CD4-positive, CD25-positive, alpha-beta regulatory T cell (primary cell): ENCODE data around the gene CD276. TPM values are rescaled to one million over a fixed set of nuclear protein-coding genes. Genes with fewer than 3 reads are reported as not detected.
A peak's percentile ranks its signal among the peaks of the same experiment; 100 is the strongest.

Experiments
- ATAC-seq, 2 donors: fragments of 150-1000 bp; cut with Tn5 transposase; one replicate each; pipeline ENCODE4 v1.10.0; 2021; ENCODE audit warnings: low read depth in 2 of 2, moderate number of reproducible peaks in 2 of 2, moderate library complexity in 1 of 2
- DNase-seq, 3 donors: peaks; one replicate each; pipeline versions ENCODE4 v3.0.0 to v3.0.0-alpha.2; 2012 to 2022; ENCODE audit warnings: mixed read lengths in 1 of 3
- H3K27ac ChIP-seq: one replicate; pipeline ENCODE4 v1.7.0; 2013; ENCODE audit warnings: mild to moderate bottlenecking, low read length; ENCODE audit not compliant: insufficient read depth, poor library complexity, severe bottlenecking
- H3K27me3 ChIP-seq: one replicate; pipeline ENCODE4 v1.7.0; 2013; ENCODE audit warnings: low read length; ENCODE audit not compliant: control insufficient read depth, insufficient read depth
- H3K36me3 ChIP-seq: one replicate; pipeline ENCODE4 v1.7.0; 2013; ENCODE audit warnings: mild to moderate bottlenecking, low read length, moderate library complexity; ENCODE audit not compliant: control insufficient read depth, insufficient read depth
- H3K4me1 ChIP-seq: 2 replicates; pipeline ENCODE4 v1.7.0; 2013; ENCODE audit warnings: mild to moderate bottlenecking, low read length; ENCODE audit not compliant: insufficient read depth, control insufficient read depth, poor library complexity, severe bottlenecking
- H3K4me3 ChIP-seq: one replicate; pipeline ENCODE4 v1.7.0; 2013; ENCODE audit warnings: low read depth, mild to moderate bottlenecking, low read length, moderate library complexity
- H3K9me3 ChIP-seq, 2 experiments: 1 replicate in 1 of 2; 2 replicates in 1 of 2; pipeline ENCODE4 v1.7.0; 2013; ENCODE audit warnings: low read length in 2 of 2, mild to moderate bottlenecking in 1 of 2, moderate library complexity in 1 of 2; ENCODE audit not compliant: control insufficient read depth in 2 of 2
- H3K27ac Mint-ChIP-seq, 3 donors: one replicate each; pipeline ENCODE4 v1.8.0; 2020 to 2022; ENCODE audit warnings: mild to moderate bottlenecking in 3 of 3, mixed read lengths in 3 of 3, moderate library complexity in 2 of 3
- H3K27me3 Mint-ChIP-seq: one replicate; pipeline ENCODE4 v1.8.0; 2022; ENCODE audit warnings: mild to moderate bottlenecking, mixed read lengths
- H3K36me3 Mint-ChIP-seq: one replicate; pipeline ENCODE4 v1.8.0; 2020; ENCODE audit warnings: mixed read lengths
- H3K4me1 Mint-ChIP-seq, 4 donors: one replicate each; pipeline ENCODE4 v1.8.0; 2020 to 2022; ENCODE audit warnings: mixed read lengths in 4 of 4, mild to moderate bottlenecking in 1 of 4
- H3K4me3 Mint-ChIP-seq, 4 donors: one replicate each; pipeline ENCODE4 v1.8.0; 2020 to 2022; ENCODE audit warnings: mild to moderate bottlenecking in 4 of 4, mixed read lengths in 4 of 4, moderate library complexity in 3 of 4
- H3K9me3 Mint-ChIP-seq, 7 donors: one replicate each; pipeline ENCODE4 v1.8.0; 2020 to 2022; ENCODE audit warnings: mixed read lengths in 7 of 7, mild to moderate bottlenecking in 3 of 7, moderate library complexity in 2 of 7
- polyA plus RNA-seq, 4 donors: library from polyadenylated mRNA; unstranded; fragments of 300-500 nt; fragmentation: Illumina TruSeq; gene quantifications; one replicate each; pipeline ENCODE4 v1.2.3, GENCODE V29; 2021
- total RNA-seq: library from RNA; stranded (reverse); gene quantifications from one replicate; pipeline ENCODE4 v1.2.3, GENCODE V29; 2022

CD276 gene
- total and polyA plus RNA-seq, 5 donors from 2014 or later: not detected

DNA sequence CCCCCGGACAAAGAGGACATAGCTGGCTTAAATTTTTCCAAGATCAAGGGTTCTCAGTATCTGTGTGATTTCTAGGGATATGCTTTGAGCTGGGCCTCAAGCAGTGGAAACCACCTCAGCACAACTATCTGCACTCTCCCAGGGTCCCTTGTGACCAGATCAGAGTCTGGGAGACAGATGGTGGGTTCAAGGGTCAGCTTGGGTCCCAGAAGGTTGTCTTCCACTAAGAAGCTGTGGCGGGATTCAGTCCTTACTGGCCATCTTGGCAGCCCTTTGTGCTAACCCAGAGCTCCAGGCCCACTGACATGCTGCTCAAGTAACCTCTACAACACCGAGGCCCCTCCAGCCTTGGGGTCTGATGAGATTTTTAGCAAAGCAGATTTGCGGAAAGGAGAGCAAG, 66.3 kb downstream of the CD276 start:
- Histone ChIP-seq H3K4me1 (no peaks in the 10 kb centered on the region), H3K9me3 (no peaks in the 10 kb centered on the region), H3K27me3 (peaks cover 8% of the 10 kb centered on the region), H3K4me3 (no peak overlapping the region), H3K27ac (no peak overlapping the region), H3K36me3 (no peaks in the 10 kb centered on the region)
- ATAC-seq (no peak), DNase-seq (no peak)
- Mint-ChIP-seq H3K27me3 (peaks cover 56% of the 10 kb centered on the region), H3K4me1 (peaks cover 0 to 5% (median 0%) of the 10 kb centered on the region in 4 donors), H3K27ac (no peak overlapping the region), H3K36me3 (peaks cover 4% of the 10 kb centered on the region), H3K9me3 (peaks cover 0 to 1% (median 0%) of the 10 kb centered on the region in 7 donors), H3K4me3 (peak overlapping the region in 1 of 4 donors; percentile 69)

GRCh38 chr15:73750951-73751350, 66.8 kb downstream of the CD276 start:
- Histone ChIP-seq H3K36me3 (no peaks in the 10 kb centered on the region), H3K27ac (no peak overlapping the region), H3K4me1 (no peaks in the 10 kb centered on the region), H3K27me3 (peaks cover 8% of the 10 kb centered on the region), H3K9me3 (no peaks in the 10 kb centered on the region), H3K4me3 (no peak overlapping the region)
- peaks cover 0 to 5% (median 0%) of the 10 kb centered on the region in 4 donors for H3K4me1 Mint-ChIP-seq
- H3K9me3 Mint-ChIP-seq: peaks cover 0 to 1% (median 0%) of the 10 kb centered on the region in 7 donors
- ATAC-seq (no peak), DNase-seq (no peak)
- H3K4me3 Mint-ChIP-seq: peak overlapping the region in 1 of 4 donors; percentile 69
- peaks cover 4% of the 10 kb centered on the region for H3K36me3 Mint-ChIP-seq
- no peak overlapping the region for H3K27ac Mint-ChIP-seq
- H3K27me3 Mint-ChIP-seq: peaks cover 61% of the 10 kb centered on the region

DNA sequence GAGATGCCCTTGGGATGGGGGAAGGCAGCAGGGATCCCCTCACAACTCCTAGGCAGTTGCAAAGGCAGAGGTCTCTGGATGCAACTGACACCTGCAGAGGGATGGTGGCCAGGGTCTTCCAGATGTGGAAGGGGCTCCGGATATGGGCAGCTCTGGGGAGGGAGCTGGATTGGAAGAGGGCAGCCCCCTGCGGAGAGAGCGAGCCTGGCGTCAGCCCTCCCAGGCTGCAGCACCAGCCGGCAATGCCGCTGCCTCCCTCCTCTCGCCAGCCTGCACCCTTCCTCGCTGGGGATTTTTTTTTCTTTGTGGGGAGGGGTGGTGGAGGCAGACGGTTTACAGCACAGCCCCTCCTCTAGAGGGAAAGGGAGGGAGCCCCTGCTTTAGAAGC, 67.3 kb downstream of the CD276 start:
- Mint-ChIP-seq H3K36me3 (peaks cover 4% of the 10 kb centered on the region), H3K9me3 (peaks cover 0 to 1% (median 0%) of the 10 kb centered on the region in 7 donors), H3K4me1 (peaks cover 0 to 5% (median 0%) of the 10 kb centered on the region in 4 donors), H3K27ac (no peak overlapping the region), H3K27me3 (peaks cover 60% of the 10 kb centered on the region), H3K4me3 (no peak overlapping the region)
- H3K4me1 ChIP-seq: no peaks in the 10 kb centered on the region
- DNase-seq: no peak
- no peaks in the 10 kb centered on the region for H3K36me3 ChIP-seq
- no peak overlapping the region for H3K4me3 ChIP-seq
- H3K9me3 ChIP-seq: no peaks in the 10 kb centered on the region
- no peak overlapping the region for H3K27ac ChIP-seq
- peaks cover 8% of the 10 kb centered on the region for H3K27me3 ChIP-seq
- ATAC-seq: no peak

DNA sequence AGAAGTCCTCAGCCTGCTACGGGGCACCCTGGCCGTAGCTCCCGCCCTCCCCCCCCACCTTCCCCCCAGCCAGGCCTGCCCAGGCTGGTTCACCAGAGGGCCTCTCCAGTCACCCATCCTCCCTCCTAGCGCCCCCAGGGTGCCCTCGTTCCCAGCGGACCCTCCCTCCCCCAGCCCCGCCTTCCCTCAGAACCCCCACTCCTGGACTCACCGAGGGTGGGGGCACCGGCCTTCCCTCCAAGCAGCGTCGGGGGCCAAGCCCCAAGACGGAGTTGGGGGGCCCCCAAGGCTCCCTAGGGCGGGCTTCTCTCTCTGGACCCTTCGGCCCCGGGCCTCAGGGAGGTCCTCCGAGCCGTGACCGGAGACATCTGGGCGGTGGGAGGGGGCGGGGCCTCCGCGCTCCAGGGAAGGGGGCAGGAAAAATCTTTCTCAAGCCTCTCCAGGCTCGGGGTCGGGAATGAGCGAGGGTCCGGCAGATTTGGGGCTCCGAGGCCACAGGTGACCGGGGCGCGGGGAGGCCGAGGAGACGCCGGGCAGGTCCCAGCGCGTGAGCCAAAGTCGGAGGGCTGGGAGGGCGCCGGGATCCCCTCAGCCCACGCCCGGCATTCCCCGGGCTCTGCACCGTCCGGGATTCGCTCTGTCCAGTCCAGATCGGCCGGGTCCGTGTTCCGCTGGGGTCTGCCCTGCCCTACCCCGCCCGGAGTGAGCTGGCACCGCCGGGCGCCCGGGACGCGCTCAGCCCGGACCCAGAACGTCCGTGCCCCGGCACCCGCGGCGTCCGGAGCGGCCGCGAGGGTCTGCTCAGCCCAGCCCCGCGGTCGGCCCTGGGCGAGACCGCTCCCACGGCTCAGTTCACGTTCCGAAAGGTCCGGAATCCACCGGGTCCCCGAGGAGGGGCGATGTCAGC, 68.0 kb downstream of the CD276 start:
- peaks cover 56% of the 10 kb centered on the region for H3K27me3 Mint-ChIP-seq
- Histone ChIP-seq H3K27me3 (peaks cover 9% of the 10 kb centered on the region), H3K9me3 (no peaks in the 10 kb centered on the region), H3K36me3 (no peaks in the 10 kb centered on the region), H3K27ac (no peak overlapping the region), H3K4me1 (no peaks in the 10 kb centered on the region), H3K4me3 (no peak overlapping the region)
- ATAC-seq: no peak
- no peak for DNase-seq
- H3K4me3 Mint-ChIP-seq: no peak overlapping the region
- H3K36me3 Mint-ChIP-seq: peaks cover 4% of the 10 kb centered on the region
- H3K4me1 Mint-ChIP-seq: peaks cover 0 to 5% (median 0%) of the 10 kb centered on the region in 4 donors
- H3K9me3 Mint-ChIP-seq: peaks cover 0 to 1% (median 0%) of the 10 kb centered on the region in 7 donors
- H3K27ac Mint-ChIP-seq: no peak overlapping the region

DNA sequence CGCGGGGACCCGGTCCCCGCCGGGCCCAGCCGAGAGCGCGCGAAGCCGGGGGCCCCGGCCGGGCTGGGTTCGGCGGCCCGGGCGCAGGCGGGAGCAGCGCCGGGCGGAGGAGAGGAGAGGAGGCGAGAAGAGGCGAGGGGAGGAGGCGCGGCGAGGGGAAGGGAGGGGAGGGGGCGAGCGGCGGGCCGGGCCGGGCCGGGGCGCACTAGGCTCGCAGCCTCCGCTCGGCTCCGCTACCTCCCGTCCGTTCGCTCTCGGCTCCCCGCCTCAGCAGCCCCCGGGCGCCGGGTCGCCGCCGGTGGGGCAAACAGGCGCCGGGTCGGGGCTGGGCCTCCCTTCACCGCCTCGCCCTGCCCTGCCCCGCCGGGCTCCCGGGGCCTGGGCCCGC, 68.6 kb downstream of the CD276 start:
- no peaks in the 10 kb centered on the region for H3K4me1 ChIP-seq
- Mint-ChIP-seq H3K9me3 (no peaks in the 10 kb centered on the region), H3K27me3 (peaks cover 51% of the 10 kb centered on the region), H3K4me1 (peaks cover 0 to 5% (median 0%) of the 10 kb centered on the region in 4 donors), H3K4me3 (no peak overlapping the region), H3K27ac (no peak overlapping the region), H3K36me3 (peaks cover 4% of the 10 kb centered on the region)
- no peaks in the 10 kb centered on the region for H3K36me3 ChIP-seq
- peaks cover 14% of the 10 kb centered on the region for H3K27me3 ChIP-seq
- no peaks in the 10 kb centered on the region for H3K9me3 ChIP-seq
- ATAC-seq (no peak), DNase-seq (no peak)
- H3K27ac ChIP-seq: no peak overlapping the region
- H3K4me3 ChIP-seq: no peak overlapping the region

GRCh38 chr15:73753250-73754130, 69.3 kb downstream of the CD276 start, which contains the start of gene INSYN1:
Gene INSYN1, minus strand, starts transcription at chr15:73753351. Its CDS starts 2,221 bp downstream, at chr15:73751130.
- no peak within 1 kb of the TSS for H3K4me3 ChIP-seq
- peaks cover 16% of the 10 kb centered on the region for H3K27me3 ChIP-seq
- DNase-seq (no peak), ATAC-seq (no peak)
- H3K9me3 ChIP-seq: no peaks in the 10 kb centered on the region
- peaks cover 4% of the 10 kb centered on the region for H3K36me3 Mint-ChIP-seq
- H3K27ac Mint-ChIP-seq: no peak within 1 kb of the TSS
- H3K27me3 Mint-ChIP-seq: peaks cover 48% of the 10 kb centered on the region
- no peaks in the 10 kb centered on the region for H3K9me3 Mint-ChIP-seq
- H3K27ac ChIP-seq: no peak within 1 kb of the TSS
- H3K4me1 ChIP-seq: no peaks in the 10 kb centered on the region
- peaks cover 0 to 5% (median 0%) of the 10 kb centered on the region in 4 donors for H3K4me1 Mint-ChIP-seq
- H3K4me3 Mint-ChIP-seq: no peak within 1 kb of the TSS
- no peaks in the 10 kb centered on the region for H3K36me3 ChIP-seq

GRCh38 chr15:73754461-73754860, 70.3 kb downstream of the CD276 start:
- Histone ChIP-seq H3K4me3 (no peak overlapping the region), H3K27ac (no peak overlapping the region), H3K36me3 (no peaks in the 10 kb centered on the region), H3K9me3 (no peaks in the 10 kb centered on the region), H3K27me3 (peaks cover 16% of the 10 kb centered on the region), H3K4me1 (no peaks in the 10 kb centered on the region)
- Mint-ChIP-seq H3K9me3 (no peaks in the 10 kb centered on the region), H3K4me1 (peaks cover 0 to 5% (median 0%) of the 10 kb centered on the region in 4 donors), H3K27me3 (peaks cover 45% of the 10 kb centered on the region), H3K4me3 (no peak overlapping the region), H3K36me3 (peaks cover 4% of the 10 kb centered on the region), H3K27ac (no peak overlapping the region)
- DNase-seq: no peak
- no peak for ATAC-seq
